ENCODE data around the gene PABPN1L. TPM values are rescaled to one million over a fixed set of nuclear protein-coding genes. Genes with fewer than 3 reads are reported as not detected.

The PABPN1L gene
- total and polyA plus RNA-seq, 9 donors: 0.25 TPM; not detected in 8

GRCh38 chr16:88815227-88815626, 51.2 kb downstream of the PABPN1L start:
- no peak overlapping the region for H3K27ac ChIP-seq
- peaks cover 4% of the 10 kb centered on the region for H3K4me1 ChIP-seq (ENCODE audit: insufficient read depth)
- H3K4me3 ChIP-seq: no peak overlapping the region
- TF ChIP-seq EP300 (IDR thresholded peaks at IDR 0.05) (no peak), POLR2A (IDR thresholded peaks at IDR 0.05) (no peak), CTCF (IDR thresholded peaks at IDR 0.05) (no peak)
- H3K9me3 ChIP-seq: no peaks in the 10 kb centered on the region
- no peak for DNase-seq
- intact Hi-C loops (cut with DNase I): loop anchor here in 1 of 4 donors (5.0 kb wide), 1 partner anchor 42 kb away; the partner anchor contains the start of genes GALNS and TRAPPC2L
- H3K36me3 ChIP-seq: no peaks in the 10 kb centered on the region
- 71 to 77% (median 77%) methylated on average over 10 of the region's 10 CpGs for WGBS, 3 donors
- no peaks in the 10 kb centered on the region for H3K27me3 ChIP-seq

DNA sequence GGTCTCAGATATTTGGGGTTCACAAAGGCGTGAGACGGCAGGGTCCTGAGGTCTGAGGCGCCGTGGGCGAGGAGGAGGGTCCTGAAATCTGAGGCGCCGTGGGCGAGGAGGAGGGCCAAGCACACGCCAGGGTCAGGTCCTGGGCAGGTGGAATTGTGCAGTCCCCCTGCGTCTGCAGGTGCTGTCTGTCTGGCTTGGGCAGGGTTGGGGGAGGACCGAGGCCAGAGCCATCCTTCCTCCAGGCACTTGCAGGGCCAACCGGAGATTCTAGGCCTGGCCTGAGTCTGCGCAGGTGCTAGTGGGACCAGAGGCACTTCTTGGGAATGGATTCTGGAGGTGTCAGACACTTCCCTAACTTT, 52.3 kb downstream of the PABPN1L start:
- no peaks in the 10 kb centered on the region for H3K27me3 ChIP-seq
- no peak for DNase-seq
- TF ChIP-seq POLR2A (IDR thresholded peaks at IDR 0.05): no peak
- no peak for TF ChIP-seq CTCF (IDR thresholded peaks at IDR 0.05)
- no peak for TF ChIP-seq EP300 (IDR thresholded peaks at IDR 0.05)
- no peaks in the 10 kb centered on the region for H3K9me3 ChIP-seq
- no peak overlapping the region for H3K27ac ChIP-seq
- intact Hi-C loops (cut with DNase I): loop anchor here in 1 of 4 donors (5.0 kb wide), 1 partner anchor 43 kb away; the partner anchor contains the start of genes GALNS and TRAPPC2L
- no peaks in the 10 kb centered on the region for H3K36me3 ChIP-seq
- peaks cover 7% of the 10 kb centered on the region for H3K4me1 ChIP-seq (ENCODE audit: insufficient read depth)
- no peak overlapping the region for H3K4me3 ChIP-seq
- WGBS, 3 donors: 66 to 73% (median 67%) methylated on average over 13 of the region's 13 CpGs

Other genes starting within 250 kb of the PABPN1L start
- not detected for gene IL17C, start 228.1 kb downstream of the PABPN1L start, total RNA-seq
- gene IL17C, start 228.1 kb downstream of the PABPN1L start, polyA plus RNA-seq: not detected
- gene CYBA, start 215.6 kb downstream of the PABPN1L start, total RNA-seq: 100 to 1,000 TPM in 1 of 7 donors, 10 to 100 TPM in 6; 17.5 to 244 (median 63.0) TPM
- gene CYBA, start 215.6 kb downstream of the PABPN1L start, polyA plus RNA-seq: 10 to 100 TPM in 1 of 2 donors, 1 to 10 TPM in 1; 6.5 to 51.5 TPM
- 100 to 1,000 TPM in 1 of 7 donors, 10 to 100 TPM in 5, 1 to 10 TPM in 1; 9.1 to 135 (median 20.9) TPM for gene MVD, start 203.6 kb downstream of the PABPN1L start, total RNA-seq
- gene MVD, start 203.6 kb downstream of the PABPN1L start, polyA plus RNA-seq: 10 to 100 TPM in 1 of 2 donors, 1 to 10 TPM in 1; 9.2 to 22.6 TPM
- 1 to 10 TPM in 1 of 7 donors, under 1 TPM in 3, not detected in 3; 0.12 to 1.0 (median 0.25) TPM for gene SNAI3, start 180.2 kb downstream of the PABPN1L start, total RNA-seq
- gene SNAI3, start 180.2 kb downstream of the PABPN1L start, polyA plus RNA-seq: under 1 TPM in 1 of 2 donors, not detected in 1; 0.28 TPM
- gene RNF166, start 160.3 kb downstream of the PABPN1L start, total RNA-seq: 10 to 100 TPM; 17.3 to 26.5 (median 22.2) TPM
- gene RNF166, start 160.3 kb downstream of the PABPN1L start, polyA plus RNA-seq: 10 to 100 TPM in 1 of 2 donors, 1 to 10 TPM in 1; 4.7 to 14.0 TPM
- 10 to 100 TPM in 6 of 7 donors, 1 to 10 TPM in 1; 8.2 to 36.5 (median 20.5) TPM for gene CTU2, start 160.2 kb downstream of the PABPN1L start, total RNA-seq
- 10 to 100 TPM in 1 of 2 donors, under 1 TPM in 1; 0.45 to 12.9 TPM for gene CTU2, start 160.2 kb downstream of the PABPN1L start, polyA plus RNA-seq
- 10 to 100 TPM; 27.8 to 93.5 (median 49.1) TPM for gene PIEZO1, start 81.4 kb downstream of the PABPN1L start, total RNA-seq
- gene PIEZO1, start 81.4 kb downstream of the PABPN1L start, polyA plus RNA-seq: 10 to 100 TPM; 13.0 to 62.1 TPM
- gene CDT1, start 62.9 kb downstream of the PABPN1L start, total RNA-seq: 1 to 10 TPM in 4 of 7 donors, under 1 TPM in 2, not detected in 1; 0.66 to 3.2 (median 1.5) TPM
- gene CDT1, start 62.9 kb downstream of the PABPN1L start, polyA plus RNA-seq: under 1 TPM; 0.18 to 0.56 TPM
- gene APRT, start 54.7 kb downstream of the PABPN1L start, total RNA-seq: 100 to 1,000 TPM in 2 of 7 donors, 10 to 100 TPM in 5; 51.3 to 150 (median 74.1) TPM
- 10 to 100 TPM; 12.7 to 76.9 TPM for gene APRT, start 54.7 kb downstream of the PABPN1L start, polyA plus RNA-seq
- gene GALNS, start 9.7 kb downstream of the PABPN1L start, total RNA-seq: 10 to 100 TPM; 14.1 to 30.1 (median 21.6) TPM
- gene GALNS, start 9.7 kb downstream of the PABPN1L start, polyA plus RNA-seq: 10 to 100 TPM; 14.0 to 40.4 TPM
- gene TRAPPC2L, start 9.5 kb downstream of the PABPN1L start, total RNA-seq: 10 to 100 TPM; 37.2 to 65.7 (median 56.3) TPM
- gene TRAPPC2L, start 9.5 kb downstream of the PABPN1L start, polyA plus RNA-seq: 100 to 1,000 TPM in 1 of 2 donors, 10 to 100 TPM in 1; 58.6 to 101 TPM
- 1 to 10 TPM in 3 of 7 donors, under 1 TPM in 3, not detected in 1; 0.53 to 2.8 (median 0.96) TPM for gene CBFA2T3, start 110.5 kb upstream of the PABPN1L start, total RNA-seq
- gene CBFA2T3, start 110.5 kb upstream of the PABPN1L start, polyA plus RNA-seq: 1 to 10 TPM; 1.2 to 1.9 TPM
- 10 to 100 TPM; 16.2 to 40.9 (median 28.8) TPM for gene ACSF3, start 227.2 kb upstream of the PABPN1L start, total RNA-seq
- 10 to 100 TPM; 20.1 to 22.9 TPM for gene ACSF3, start 227.2 kb upstream of the PABPN1L start, polyA plus RNA-seq

Data from ovary (tissue), 9 donors.